ENCODE measurements around the gene ZBTB3. TPM values are rescaled to one million over a fixed set of nuclear protein-coding genes. Genes with fewer than 3 reads are reported as not detected.

The ZBTB3 gene
- total and polyA plus RNA-seq, 2 of the 13 experiments (the other 11 are each of a cell fraction or from before 2014, with no cell fraction given) = 3.4 to 5.2 TPM

GRCh38 chr11:62791501-62792201 is 37.7 kb upstream of the ZBTB3 start, which contains the start of gene TMEM223 (continued):
- no peak for TF ChIP-seq ZBTB10 (CRISPR knock-in tag; IDR thresholded peaks at IDR 0.05; ENCODE audit: borderline replicate concordance)
- TF ChIP-seq, protein P1, sequence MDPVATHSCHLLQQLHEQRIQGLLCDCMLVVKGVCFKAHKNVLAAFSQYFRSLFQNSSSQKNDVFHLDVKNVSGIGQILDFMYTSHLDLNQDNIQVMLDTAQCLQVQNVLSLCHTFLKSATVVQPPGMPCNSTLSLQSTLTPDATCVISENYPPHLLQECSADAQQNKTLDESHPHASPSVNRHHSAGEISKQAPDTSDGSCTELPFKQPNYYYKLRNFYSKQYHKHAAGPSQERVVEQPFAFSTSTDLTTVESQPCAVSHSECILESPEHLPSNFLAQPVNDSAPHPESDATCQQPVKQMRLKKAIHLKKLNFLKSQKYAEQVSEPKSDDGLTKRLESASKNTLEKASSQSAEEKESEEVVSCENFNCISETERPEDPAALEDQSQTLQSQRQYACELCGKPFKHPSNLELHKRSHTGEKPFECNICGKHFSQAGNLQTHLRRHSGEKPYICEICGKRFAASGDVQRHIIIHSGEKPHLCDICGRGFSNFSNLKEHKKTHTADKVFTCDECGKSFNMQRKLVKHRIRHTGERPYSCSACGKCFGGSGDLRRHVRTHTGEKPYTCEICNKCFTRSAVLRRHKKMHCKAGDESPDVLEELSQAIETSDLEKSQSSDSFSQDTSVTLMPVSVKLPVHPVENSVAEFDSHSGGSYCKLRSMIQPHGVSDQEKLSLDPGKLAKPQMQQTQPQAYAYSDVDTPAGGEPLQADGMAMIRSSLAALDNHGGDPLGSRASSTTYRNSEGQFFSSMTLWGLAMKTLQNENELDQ (CRISPR knock-in tag; IDR thresholded peaks at IDR 0.05; ENCODE audit: borderline replicate concordance) = no peak
- TF ChIP-seq, protein P2, sequence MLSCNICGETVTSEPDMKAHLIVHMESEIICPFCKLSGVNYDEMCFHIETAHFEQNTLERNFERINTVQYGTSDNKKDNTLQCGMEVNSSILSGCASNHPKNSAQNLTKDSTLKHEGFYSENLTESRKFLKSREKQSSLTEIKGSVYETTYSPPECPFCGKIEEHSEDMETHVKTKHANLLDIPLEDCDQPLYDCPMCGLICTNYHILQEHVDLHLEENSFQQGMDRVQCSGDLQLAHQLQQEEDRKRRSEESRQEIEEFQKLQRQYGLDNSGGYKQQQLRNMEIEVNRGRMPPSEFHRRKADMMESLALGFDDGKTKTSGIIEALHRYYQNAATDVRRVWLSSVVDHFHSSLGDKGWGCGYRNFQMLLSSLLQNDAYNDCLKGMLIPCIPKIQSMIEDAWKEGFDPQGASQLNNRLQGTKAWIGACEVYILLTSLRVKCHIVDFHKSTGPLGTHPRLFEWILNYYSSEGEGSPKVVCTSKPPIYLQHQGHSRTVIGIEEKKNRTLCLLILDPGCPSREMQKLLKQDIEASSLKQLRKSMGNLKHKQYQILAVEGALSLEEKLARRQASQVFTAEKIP (CRISPR knock-in tag; IDR thresholded peaks at IDR 0.05; ENCODE audit: borderline replicate concordance) = no peak
- TF ChIP-seq ZNF207 (IDR thresholded peaks at IDR 0.05; ENCODE audit: borderline replicate concordance) = no peak
- TF ChIP-seq, protein P3, sequence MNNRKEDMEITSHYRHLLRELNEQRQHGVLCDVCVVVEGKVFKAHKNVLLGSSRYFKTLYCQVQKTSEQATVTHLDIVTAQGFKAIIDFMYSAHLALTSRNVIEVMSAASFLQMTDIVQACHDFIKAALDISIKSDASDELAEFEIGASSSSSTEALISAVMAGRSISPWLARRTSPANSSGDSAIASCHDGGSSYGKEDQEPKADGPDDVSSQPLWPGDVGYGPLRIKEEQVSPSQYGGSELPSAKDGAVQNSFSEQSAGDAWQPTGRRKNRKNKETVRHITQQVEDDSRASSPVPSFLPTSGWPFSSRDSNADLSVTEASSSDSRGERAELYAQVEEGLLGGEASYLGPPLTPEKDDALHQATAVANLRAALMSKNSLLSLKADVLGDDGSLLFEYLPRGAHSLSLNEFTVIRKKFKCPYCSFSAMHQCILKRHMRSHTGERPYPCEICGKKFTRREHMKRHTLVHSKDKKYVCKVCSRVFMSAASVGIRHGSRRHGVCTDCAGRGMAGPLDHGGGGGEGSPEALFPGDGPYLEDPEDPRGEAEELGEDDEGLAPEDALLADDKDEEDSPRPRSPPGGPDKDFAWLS (CRISPR knock-in tag; IDR thresholded peaks at IDR 0.05; ENCODE audit: borderline replicate concordance) = no peak
- peak; percentile 77; the same call in 1 of the 2 replicates for TF ChIP-seq SRY (CRISPR knock-in tag; IDR thresholded peaks at IDR 0.05)
- peak; percentile 94 for TF ChIP-seq NFATC3 (CRISPR knock-in tag; IDR thresholded peaks at IDR 0.05)
- TF ChIP-seq ERF (CRISPR knock-in tag; IDR thresholded peaks at IDR 0.05) = peak; percentile 48; the same call in 1 of the 2 replicates
- TF ChIP-seq MLX (CRISPR knock-in tag; IDR thresholded peaks at IDR 0.05) = no peak
- no peak for TF ChIP-seq FOXJ3 (CRISPR knock-in tag; IDR thresholded peaks at IDR 0.05; ENCODE audit: borderline replicate concordance)
- TF ChIP-seq PCBP2 (optimal IDR thresholded peaks at IDR 0.05; ENCODE audit: low read depth, low read length, poor library complexity, severe bottlenecking) = no peak
- TF ChIP-seq PRDM10 (CRISPR knock-in tag; IDR thresholded peaks at IDR 0.05; ENCODE audit: low read depth) = peak; percentile 54; the same call in 1 of the 2 replicates
- TF ChIP-seq ZNF644 (CRISPR knock-in tag; IDR thresholded peaks at IDR 0.05; ENCODE audit: low read depth) = no peak
